ENCODE data around the gene RNF8. TPM values are rescaled to one million over a fixed set of nuclear protein-coding genes. Genes with fewer than 3 reads are reported as not detected.

The RNF8 gene
- total RNA-seq, 1 donor from 2014 or later, result 18.7 TPM

- CTCF ChIA-PET, result no interaction called here
- intact Hi-C loops (cut with micrococcal nuclease), result no loop called here
- H3K4me1 Mint-ChIP-seq, result no peaks in the 10 kb centered on the region
- POLR2A ChIA-PET, result no interaction called here
- no peak overlapping the region for H3K4me3 Mint-ChIP-seq
- H3K36me3 Mint-ChIP-seq (ENCODE audit: low read depth), result peaks cover 38% of the 10 kb centered on the region
- H3K9me3 Mint-ChIP-seq, result no peaks in the 10 kb centered on the region
- H3K27ac Mint-ChIP-seq, result no peak overlapping the region
- no peak for ATAC-seq (ENCODE audit: low read depth)
- no peak for TF ChIP-seq CTCF (IDR thresholded peaks at IDR 0.05)
- no peaks in the 10 kb centered on the region for H3K27me3 Mint-ChIP-seq
- DNase-seq, result no peak
Observed at GRCh38 chr6:37389857-37390256, 36.1 kb downstream of the RNF8 start.

GRCh38 chr6:37391120-37391519, 37.3 kb downstream of the RNF8 start:
- POLR2A ChIA-PET, result no interaction called here
- no peaks in the 10 kb centered on the region for H3K9me3 Mint-ChIP-seq
- no peak for TF ChIP-seq CTCF (IDR thresholded peaks at IDR 0.05)
- CTCF ChIA-PET, result no interaction called here
- no peak overlapping the region for H3K27ac Mint-ChIP-seq
- intact Hi-C loops (cut with micrococcal nuclease), result no loop called here
- H3K4me1 Mint-ChIP-seq, result no peaks in the 10 kb centered on the region
- DNase-seq (no peak), ATAC-seq (ENCODE audit: low read depth) (no peak)
- H3K27me3 Mint-ChIP-seq, result no peaks in the 10 kb centered on the region
- no peak overlapping the region for H3K4me3 Mint-ChIP-seq
- H3K36me3 Mint-ChIP-seq (ENCODE audit: low read depth), result peaks cover 32% of the 10 kb centered on the region

- no peaks in the 10 kb centered on the region for H3K9me3 Mint-ChIP-seq
- ChIA-PET POLR2A (no interaction called here), CTCF (no interaction called here)
- H3K4me3 Mint-ChIP-seq, result no peak overlapping the region
- H3K27me3 Mint-ChIP-seq, result no peaks in the 10 kb centered on the region
- H3K27ac Mint-ChIP-seq, result no peak overlapping the region
- intact Hi-C loops (cut with micrococcal nuclease), result no loop called here
- H3K36me3 Mint-ChIP-seq (ENCODE audit: low read depth), result peaks cover 23% of the 10 kb centered on the region
- no peak for TF ChIP-seq CTCF (IDR thresholded peaks at IDR 0.05)
- no peaks in the 10 kb centered on the region for H3K4me1 Mint-ChIP-seq
- DNase-seq (no peak), ATAC-seq (ENCODE audit: low read depth) (no peak)
Observed at GRCh38 chr6:37392821-37393220, 39.0 kb downstream of the RNF8 start.

GRCh38 chr6:37393381-37393929, 39.7 kb downstream of the RNF8 start:
- POLR2A ChIA-PET, result no interaction called here
- ATAC-seq (ENCODE audit: low read depth) (no peak), DNase-seq (no peak)
- Mint-ChIP-seq H3K9me3 (no peaks in the 10 kb centered on the region), H3K27me3 (no peaks in the 10 kb centered on the region), H3K36me3 (ENCODE audit: low read depth) (peaks cover 23% of the 10 kb centered on the region), H3K4me3 (no peak overlapping the region), H3K27ac (no peak overlapping the region), H3K4me1 (no peaks in the 10 kb centered on the region)
- intact Hi-C loops (cut with micrococcal nuclease), result no loop called here
- CTCF ChIA-PET, result no interaction called here
- no peak for TF ChIP-seq CTCF (IDR thresholded peaks at IDR 0.05)

GRCh38 chr6:37396571-37397180, 42.9 kb downstream of the RNF8 start:
- TF ChIP-seq CTCF (IDR thresholded peaks at IDR 0.05), result no peak
- H3K36me3 Mint-ChIP-seq (ENCODE audit: low read depth), result peaks cover 21% of the 10 kb centered on the region
- ChIA-PET POLR2A (no interaction called here), CTCF (no interaction called here)
- H3K9me3 Mint-ChIP-seq, result no peaks in the 10 kb centered on the region
- no peak overlapping the region for H3K27ac Mint-ChIP-seq
- ATAC-seq (ENCODE audit: low read depth), result no peak
- no peaks in the 10 kb centered on the region for H3K27me3 Mint-ChIP-seq
- intact Hi-C loops (cut with micrococcal nuclease), result no loop called here
- H3K4me3 Mint-ChIP-seq, result no peak overlapping the region
- no peaks in the 10 kb centered on the region for H3K4me1 Mint-ChIP-seq
- no peak for DNase-seq

All from activated B cell treated with CpG ODN at 0.5 μM for 24 hours (primary cell).